ENCODE measurements around the gene TMEM205. TPM values are rescaled to one million over a fixed set of nuclear protein-coding genes. Genes with fewer than 3 reads are reported as not detected.

TMEM205 gene
- total RNA-seq, 2 experiments from 2014 or later = 8.8 to 10.4 TPM

DNA sequence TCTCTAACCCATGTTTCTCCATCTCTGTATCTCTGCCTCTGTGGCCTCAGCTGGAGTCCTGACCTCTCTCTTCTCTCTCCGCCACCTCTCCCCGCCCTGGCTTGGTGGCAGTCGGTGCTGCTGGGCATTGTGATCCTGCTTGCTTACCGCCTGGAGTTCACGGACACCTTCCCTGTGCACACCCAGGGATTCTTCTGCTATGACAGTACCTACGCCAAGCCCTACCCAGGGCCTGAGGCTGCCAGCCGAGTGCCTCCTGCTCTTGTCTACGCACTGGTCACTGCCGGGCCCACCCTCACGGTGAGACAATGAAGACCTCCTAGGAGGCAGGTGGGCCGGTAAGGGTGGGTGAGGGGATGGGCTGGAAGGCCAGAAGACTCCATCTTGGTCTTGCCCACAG, 13.4 kb upstream of the TMEM205 start:
- H3K27ac Mint-ChIP-seq = no peak overlapping the region
- Histone ChIP-seq H3K9me3 (ENCODE audit: control insufficient read depth in 1 of 2, insufficient read depth in 1 of 2, low read length in 2 of 2) (peaks cover 0 to 7% of the 10 kb centered on the region in 2 experiments), H3K4me3 (ENCODE audit: low read length) (no peak overlapping the region), H3K27ac (ENCODE audit: low read depth in 1 of 2, low read length in 2 of 2) (no peak overlapping the region), H3K36me3 (ENCODE audit: insufficient read depth, low read length) (peaks cover 4% of the 10 kb centered on the region), H3K4me1 (ENCODE audit: insufficient read depth, low read length) (peaks cover 19% of the 10 kb centered on the region), H3K27me3 (ENCODE audit: control insufficient read depth in 1 of 2, insufficient read depth in 2 of 2, low read length in 2 of 2) (no peaks in the 10 kb centered on the region)
- TF ChIP-seq, protein P1, sequence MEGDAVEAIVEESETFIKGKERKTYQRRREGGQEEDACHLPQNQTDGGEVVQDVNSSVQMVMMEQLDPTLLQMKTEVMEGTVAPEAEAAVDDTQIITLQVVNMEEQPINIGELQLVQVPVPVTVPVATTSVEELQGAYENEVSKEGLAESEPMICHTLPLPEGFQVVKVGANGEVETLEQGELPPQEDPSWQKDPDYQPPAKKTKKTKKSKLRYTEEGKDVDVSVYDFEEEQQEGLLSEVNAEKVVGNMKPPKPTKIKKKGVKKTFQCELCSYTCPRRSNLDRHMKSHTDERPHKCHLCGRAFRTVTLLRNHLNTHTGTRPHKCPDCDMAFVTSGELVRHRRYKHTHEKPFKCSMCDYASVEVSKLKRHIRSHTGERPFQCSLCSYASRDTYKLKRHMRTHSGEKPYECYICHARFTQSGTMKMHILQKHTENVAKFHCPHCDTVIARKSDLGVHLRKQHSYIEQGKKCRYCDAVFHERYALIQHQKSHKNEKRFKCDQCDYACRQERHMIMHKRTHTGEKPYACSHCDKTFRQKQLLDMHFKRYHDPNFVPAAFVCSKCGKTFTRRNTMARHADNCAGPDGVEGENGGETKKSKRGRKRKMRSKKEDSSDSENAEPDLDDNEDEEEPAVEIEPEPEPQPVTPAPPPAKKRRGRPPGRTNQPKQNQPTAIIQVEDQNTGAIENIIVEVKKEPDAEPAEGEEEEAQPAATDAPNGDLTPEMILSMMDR (IDR thresholded peaks at IDR 0.05) = no peak
- H3K27me3 Mint-ChIP-seq = peaks cover 5% of the 10 kb centered on the region
- no peak for ATAC-seq (ENCODE audit: poor library complexity)
- H3K9me3 Mint-ChIP-seq = no peaks in the 10 kb centered on the region
- H3K4me3 Mint-ChIP-seq = no peak overlapping the region
- intact Hi-C loops (cut with DNase I, micrococcal nuclease) = no loop called here
- ChIA-PET POLR2A (interaction anchor here (1.3 kb wide), 1 partner anchor 16 kb away, joined by 3 read pairs; no protein-coding TSS in a partner anchor), CTCF (interaction anchor here (0.9 kb wide), 1 partner anchor 9 kb away, joined by 3 read pairs; no protein-coding TSS in a partner anchor)
- H3K36me3 Mint-ChIP-seq (ENCODE audit: low read depth) = peaks cover under 1% of the 10 kb centered on the region
- no peak for DNase-seq
- H3K4me1 Mint-ChIP-seq (ENCODE audit: low read depth) = peaks cover 10% of the 10 kb centered on the region

- intact Hi-C loops (cut with DNase I, micrococcal nuclease) = no loop called here
- no peak for ATAC-seq (ENCODE audit: poor library complexity)
- Histone ChIP-seq H3K36me3 (ENCODE audit: insufficient read depth, low read length) (no peaks in the 10 kb centered on the region), H3K27ac (ENCODE audit: low read depth in 1 of 2, low read length in 2 of 2) (no peak overlapping the region), H3K4me3 (ENCODE audit: low read length) (no peak overlapping the region), H3K9me3 (ENCODE audit: control insufficient read depth in 1 of 2, insufficient read depth in 1 of 2, low read length in 2 of 2) (peaks cover 0 to 7% of the 10 kb centered on the region in 2 experiments), H3K4me1 (ENCODE audit: insufficient read depth, low read length) (peaks cover 19% of the 10 kb centered on the region), H3K27me3 (ENCODE audit: control insufficient read depth in 1 of 2, insufficient read depth in 2 of 2, low read length in 2 of 2) (no peaks in the 10 kb centered on the region)
- H3K27ac Mint-ChIP-seq = no peak overlapping the region
- peak in 1 of 14 experiments; percentile 14 for DNase-seq
- H3K9me3 Mint-ChIP-seq = no peaks in the 10 kb centered on the region
- POLR2A ChIA-PET = no interaction called here
- peaks cover 5% of the 10 kb centered on the region for H3K27me3 Mint-ChIP-seq
- H3K4me3 Mint-ChIP-seq = no peak overlapping the region
- peaks cover 10% of the 10 kb centered on the region for H3K4me1 Mint-ChIP-seq (ENCODE audit: low read depth)
- TF ChIP-seq, protein P1 (IDR thresholded peaks at IDR 0.05) = no peak
- H3K36me3 Mint-ChIP-seq (ENCODE audit: low read depth) = no peaks in the 10 kb centered on the region
- CTCF ChIA-PET = no interaction called here
Observed at GRCh38 chr19:11356676-11357550, 10.8 kb upstream of the TMEM205 start.

DNA sequence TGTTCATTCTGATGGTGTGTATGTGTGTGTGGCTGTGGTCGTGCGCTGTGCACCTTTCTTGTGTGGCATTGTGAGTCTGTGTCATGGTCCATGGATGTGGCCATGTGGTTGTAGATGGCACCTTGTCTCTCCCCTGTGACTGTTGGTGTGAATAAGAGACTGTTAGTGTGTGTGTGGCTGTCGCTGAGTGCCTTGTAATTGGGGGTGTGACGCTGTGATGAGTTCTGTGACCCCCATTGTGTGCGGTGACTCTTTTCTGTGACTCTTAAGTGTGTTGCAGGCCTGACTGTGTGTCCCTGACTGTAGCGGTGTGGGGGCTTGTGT, 10.0 kb upstream of the TMEM205 start:
- Histone ChIP-seq H3K4me1 (ENCODE audit: insufficient read depth, low read length) (peaks cover 19% of the 10 kb centered on the region), H3K9me3 (ENCODE audit: control insufficient read depth in 1 of 2, insufficient read depth in 1 of 2, low read length in 2 of 2) (peaks cover 0 to under 1% of the 10 kb centered on the region in 2 experiments)
- ATAC-seq (ENCODE audit: poor library complexity) = no peak

More for the DNA sequence above, 10.0 kb upstream of the TMEM205 start:
- Mint-ChIP-seq H3K4me1 (ENCODE audit: low read depth) (peaks cover 10% of the 10 kb centered on the region), H3K4me3 (peak overlapping the region; percentile 68), H3K27me3 (peaks cover 5% of the 10 kb centered on the region), H3K27ac (no peak overlapping the region), H3K9me3 (no peaks in the 10 kb centered on the region), H3K36me3 (ENCODE audit: low read depth) (no peaks in the 10 kb centered on the region)
- no peak for DNase-seq
- TF ChIP-seq, protein P1 (IDR thresholded peaks at IDR 0.05) = no peak
- Histone ChIP-seq H3K27me3 (ENCODE audit: control insufficient read depth in 1 of 2, insufficient read depth in 2 of 2, low read length in 2 of 2) (no peaks in the 10 kb centered on the region), H3K36me3 (ENCODE audit: insufficient read depth, low read length) (no peaks in the 10 kb centered on the region), H3K27ac (ENCODE audit: low read depth in 1 of 2, low read length in 2 of 2) (no peak overlapping the region), H3K4me3 (ENCODE audit: low read length) (peak overlapping the region; percentile 36)
- ChIA-PET POLR2A (no interaction called here), CTCF (no interaction called here)
- intact Hi-C loops (cut with DNase I, micrococcal nuclease) = no loop called here

Measured in CD4-positive, alpha-beta T cell (primary cell).